Stomach smooth muscle (tissue), 2 donors: ENCODE data around the gene TXNRD1.

Experiments used
- H3K27ac ChIP-seq: one replicate; pipeline ENCODE4 v1.7.0; 2013; ENCODE audit warnings: mild to moderate bottlenecking, low read length, inconsistent platforms
- H3K27me3 ChIP-seq, 2 donors: one replicate each; pipeline ENCODE4 v1.7.0; 2013; ENCODE audit warnings: low read length in 2 of 2; ENCODE audit not compliant: insufficient read depth in 2 of 2, control insufficient read depth in 1 of 2
- H3K36me3 ChIP-seq, 2 donors: one replicate each; pipeline ENCODE4 v1.7.0; 2013; ENCODE audit warnings: low read length in 2 of 2; ENCODE audit not compliant: control insufficient read depth in 2 of 2, insufficient read depth in 2 of 2
- H3K4me1 ChIP-seq: one replicate; pipeline ENCODE4 v1.7.0; 2013; ENCODE audit warnings: low read length; ENCODE audit not compliant: control insufficient read depth, insufficient read depth
- H3K4me3 ChIP-seq, 2 donors: one replicate each; pipeline ENCODE4 v1.7.0; 2013; ENCODE audit warnings: low read length in 2 of 2
- H3K9ac ChIP-seq, 2 donors: one replicate each; pipeline ENCODE4 v1.7.0; 2013; ENCODE audit warnings: low read length in 2 of 2, mild to moderate bottlenecking in 1 of 2
- H3K9me3 ChIP-seq, 2 donors: one replicate each; pipeline ENCODE4 v1.7.0; 2013; ENCODE audit warnings: low read length in 2 of 2; ENCODE audit not compliant: control insufficient read depth in 2 of 2
- donor health status: healthy.
- donor health status: Pancreatic carcinoma.

TXNRD1 gene

GRCh38 chr12:104360157-104360556, 144.6 kb downstream of the TXNRD1 start:
- Histone ChIP-seq H3K27me3 (no peaks in the 10 kb centered on the region), H3K9me3 (peaks cover 0 to 4% of the 10 kb centered on the region in 2 donors), H3K27ac (no peak overlapping the region)

GRCh38 chr12:104360983-104361707, 145.6 kb downstream of the TXNRD1 start:
- no peaks in the 10 kb centered on the region for H3K36me3 ChIP-seq

More at GRCh38 chr12:104360157-104360556, 144.6 kb downstream of the TXNRD1 start:
- no peak overlapping the region for H3K4me3 ChIP-seq
- H3K4me1 ChIP-seq = no peaks in the 10 kb centered on the region
- no peaks in the 10 kb centered on the region for H3K36me3 ChIP-seq
- no peak overlapping the region for H3K9ac ChIP-seq

GRCh38 chr12:104365921-104366410, 150.4 kb downstream of the TXNRD1 start:
- Histone ChIP-seq H3K9me3 (peaks cover 6 to 9% of the 10 kb centered on the region in 2 donors), H3K27ac (no peak overlapping the region), H3K36me3 (no peaks in the 10 kb centered on the region), H3K9ac (no peak overlapping the region), H3K4me3 (no peak overlapping the region), H3K27me3 (no peaks in the 10 kb centered on the region), H3K4me1 (no peaks in the 10 kb centered on the region)

More at GRCh38 chr12:104360983-104361707, 145.6 kb downstream of the TXNRD1 start:
- Histone ChIP-seq H3K9ac (no peak overlapping the region), H3K4me3 (no peak overlapping the region), H3K4me1 (no peaks in the 10 kb centered on the region), H3K27ac (no peak overlapping the region), H3K27me3 (no peaks in the 10 kb centered on the region), H3K9me3 (peaks cover 0 to 4% of the 10 kb centered on the region in 2 donors)

GRCh38 chr12:104369708-104370107, 154.1 kb downstream of the TXNRD1 start:
- Histone ChIP-seq H3K4me1 (no peaks in the 10 kb centered on the region), H3K4me3 (no peak overlapping the region), H3K27me3 (no peaks in the 10 kb centered on the region), H3K9ac (no peak overlapping the region), H3K36me3 (no peaks in the 10 kb centered on the region), H3K27ac (no peak overlapping the region), H3K9me3 (peaks cover 6 to 9% of the 10 kb centered on the region in 2 donors)

- Histone ChIP-seq H3K4me3 (no peak overlapping the region), H3K4me1 (no peaks in the 10 kb centered on the region), H3K27ac (no peak overlapping the region), H3K36me3 (no peaks in the 10 kb centered on the region), H3K27me3 (no peaks in the 10 kb centered on the region), H3K9me3 (peaks cover 6 to 9% of the 10 kb centered on the region in 2 donors), H3K9ac (no peak overlapping the region)
Observed at GRCh38 chr12:104371043-104371870, 155.7 kb downstream of the TXNRD1 start.

GRCh38 chr12:104372061-104372720, 156.6 kb downstream of the TXNRD1 start:
- Histone ChIP-seq H3K4me1 (no peaks in the 10 kb centered on the region), H3K27me3 (no peaks in the 10 kb centered on the region), H3K9me3 (peaks cover 6 to 9% of the 10 kb centered on the region in 2 donors), H3K9ac (no peak overlapping the region), H3K27ac (no peak overlapping the region), H3K4me3 (no peak overlapping the region), H3K36me3 (no peaks in the 10 kb centered on the region)

GRCh38 chr12:104372721-104373335, 157.2 kb downstream of the TXNRD1 start:
- Histone ChIP-seq H3K9ac (no peak overlapping the region), H3K27me3 (no peaks in the 10 kb centered on the region), H3K9me3 (peaks cover 6 to 9% of the 10 kb centered on the region in 2 donors), H3K36me3 (no peaks in the 10 kb centered on the region), H3K27ac (no peak overlapping the region), H3K4me3 (no peak overlapping the region), H3K4me1 (no peaks in the 10 kb centered on the region)

GRCh38 chr12:104374071-104374470, 158.5 kb downstream of the TXNRD1 start:
- Histone ChIP-seq H3K4me3 (no peak overlapping the region), H3K36me3 (no peaks in the 10 kb centered on the region)

GRCh38 chr12:104374806-104375205, 159.2 kb downstream of the TXNRD1 start:
- Histone ChIP-seq H3K27me3 (no peaks in the 10 kb centered on the region), H3K9ac (no peak overlapping the region), H3K4me1 (no peaks in the 10 kb centered on the region), H3K4me3 (no peak overlapping the region), H3K36me3 (no peaks in the 10 kb centered on the region), H3K27ac (no peak overlapping the region), H3K9me3 (peaks cover under 1% of the 10 kb centered on the region in 2 donors)

More at GRCh38 chr12:104374071-104374470, 158.5 kb downstream of the TXNRD1 start:
- no peaks in the 10 kb centered on the region for H3K4me1 ChIP-seq
- H3K9me3 ChIP-seq = peaks cover 6 to 8% of the 10 kb centered on the region in 2 donors
- H3K9ac ChIP-seq = no peak overlapping the region
- no peaks in the 10 kb centered on the region for H3K27me3 ChIP-seq
- no peak overlapping the region for H3K27ac ChIP-seq

GRCh38 chr12:104375775-104376174, 160.2 kb downstream of the TXNRD1 start:
- H3K36me3 ChIP-seq = no peaks in the 10 kb centered on the region
- H3K9ac ChIP-seq = no peak overlapping the region
- H3K9me3 ChIP-seq = no peaks in the 10 kb centered on the region
- no peak overlapping the region for H3K4me3 ChIP-seq
- no peaks in the 10 kb centered on the region for H3K4me1 ChIP-seq
- H3K27ac ChIP-seq = no peak overlapping the region
- H3K27me3 ChIP-seq = no peaks in the 10 kb centered on the region
